Stimulated activated naive CD8-positive, alpha-beta T cell treated with anti-CD3 and anti-CD28 coated beads, Interleukin-15, Interleukin-2, amounts not matched to agents 100 U/mL and 50 U/mL, for 24 hours (primary cell): ENCODE measurements around the gene FAM110D.

Experiments used
- ATAC-seq: fragments of 150-1000 bp; cut with Tn5 transposase; one replicate; pipeline ENCODE4 v1.10.0; 2021
- DNase-seq: peaks from one replicate; pipeline ENCODE4 v3.0.0; 2021

The FAM110D gene

GRCh38 chr1:26189331-26189730 lies 30.5 kb downstream of the FAM110D start:
- DNase-seq (no peak), ATAC-seq (no peak)

GRCh38 chr1:26189751-26190275 lies 30.9 kb downstream of the FAM110D start:
- DNase-seq (no peak), ATAC-seq (no peak)

- DNase-seq (no peak), ATAC-seq (no peak)
These were observed 31.6 kb downstream of the FAM110D start, which contains the start of gene CATSPER4 for GRCh38 chr1:26190373-26190987. TSS of gene CATSPER4 (plus strand) at chr1:26190602. CDS start at chr1:26190628, 26 bp downstream.

DNA sequence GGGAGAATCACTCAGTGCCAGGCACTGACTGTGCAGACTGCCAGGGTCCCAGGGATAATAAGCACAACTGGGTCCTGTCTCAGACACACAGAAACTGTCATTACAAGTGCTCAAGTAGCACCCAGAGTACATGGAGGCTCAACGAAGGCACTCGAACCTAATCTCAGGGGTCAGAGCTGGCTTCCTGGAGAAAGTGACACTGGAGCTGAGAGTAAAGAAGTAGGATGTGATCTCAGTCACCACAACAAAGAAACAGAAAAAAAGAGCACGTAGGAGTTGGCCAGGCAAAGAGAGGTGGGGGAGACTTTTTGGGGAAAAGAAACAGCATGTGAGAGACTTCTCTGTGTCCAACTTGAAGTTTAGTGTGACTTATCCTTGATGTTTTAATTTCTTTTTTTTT lies 32.9 kb downstream of the FAM110D start:
- DNase-seq (peak; percentile 26), ATAC-seq (peak; percentile 66)

- DNase-seq (no peak), ATAC-seq (no peak)
These were observed 36.9 kb downstream of the FAM110D start for GRCh38 chr1:26195805-26196204.

DNA sequence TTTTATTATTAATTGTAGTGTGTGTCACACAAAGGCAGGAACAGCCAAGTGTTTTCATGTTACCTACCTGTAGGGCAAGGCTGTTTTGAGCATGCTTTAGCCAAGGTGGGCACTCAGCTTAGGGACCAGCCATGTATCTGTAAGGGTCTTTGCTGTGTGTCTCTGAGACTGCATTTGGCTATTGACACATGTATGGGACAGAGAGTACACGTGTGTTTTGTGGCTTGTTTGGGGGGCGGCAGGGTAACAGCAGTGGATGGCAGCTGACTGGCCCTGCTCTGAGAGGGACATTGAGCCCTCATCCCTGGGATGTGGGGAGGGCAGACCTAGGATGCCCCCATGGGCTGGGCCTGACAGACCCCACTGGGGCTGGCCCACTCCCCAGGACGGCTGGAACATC lies 38.4 kb downstream of the FAM110D start:
- ATAC-seq (no peak), DNase-seq (no peak)

DNA sequence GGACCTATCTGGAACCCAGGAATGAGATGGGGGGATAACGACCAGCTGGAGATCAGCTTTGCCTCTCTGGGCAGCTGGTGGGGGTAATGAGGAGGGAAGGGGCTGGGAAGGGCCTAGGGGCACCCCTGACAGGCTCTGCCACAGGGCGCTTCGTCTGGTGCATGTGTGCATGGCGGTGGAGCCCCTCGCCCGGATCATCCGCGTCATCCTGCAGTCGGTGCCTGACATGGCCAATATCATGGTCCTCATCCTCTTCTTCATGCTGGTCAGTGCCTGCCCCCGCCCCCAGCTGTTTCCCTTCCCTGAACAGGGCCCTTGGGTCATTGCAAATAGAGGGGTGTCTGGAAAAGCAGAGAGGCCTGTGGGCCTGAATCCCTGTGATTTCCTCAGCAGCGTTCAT lies 38.9 kb downstream of the FAM110D start:
- DNase-seq (no peak), ATAC-seq (no peak)

DNA sequence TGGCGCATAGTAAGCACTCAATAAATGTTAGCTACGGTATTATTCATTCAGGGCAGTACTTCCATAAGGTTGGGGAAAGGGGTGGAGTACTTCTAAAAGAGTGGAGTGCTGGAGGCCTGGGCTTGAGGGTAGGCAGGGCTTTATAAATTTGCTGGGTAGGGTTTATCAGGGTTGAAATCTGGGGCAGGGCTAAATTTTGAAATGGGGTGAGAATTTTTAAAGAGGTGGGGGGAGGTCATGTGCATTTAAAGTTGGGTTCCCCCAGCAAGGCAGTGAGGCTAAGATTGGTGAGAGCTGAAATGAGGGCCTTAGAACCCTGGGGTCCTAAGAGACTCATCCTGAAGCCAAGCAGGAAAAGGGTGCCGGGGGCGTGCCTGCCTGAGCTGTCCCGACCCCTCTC lies 41.5 kb downstream of the FAM110D start:
- ATAC-seq = no peak

GRCh38 chr1:26203642-26204318 lies 44.9 kb downstream of the FAM110D start:
- ATAC-seq (no peak), DNase-seq (no peak)

More for the DNA sequence above, 41.5 kb downstream of the FAM110D start:
- no peak for DNase-seq

GRCh38 chr1:26210147-26210870 lies 51.4 kb downstream of the FAM110D start:
- ATAC-seq = no peak
- DNase-seq = no peak

GRCh38 chr1:26212726-26213125 lies 53.8 kb downstream of the FAM110D start:
- DNase-seq (no peak), ATAC-seq (no peak)

DNA sequence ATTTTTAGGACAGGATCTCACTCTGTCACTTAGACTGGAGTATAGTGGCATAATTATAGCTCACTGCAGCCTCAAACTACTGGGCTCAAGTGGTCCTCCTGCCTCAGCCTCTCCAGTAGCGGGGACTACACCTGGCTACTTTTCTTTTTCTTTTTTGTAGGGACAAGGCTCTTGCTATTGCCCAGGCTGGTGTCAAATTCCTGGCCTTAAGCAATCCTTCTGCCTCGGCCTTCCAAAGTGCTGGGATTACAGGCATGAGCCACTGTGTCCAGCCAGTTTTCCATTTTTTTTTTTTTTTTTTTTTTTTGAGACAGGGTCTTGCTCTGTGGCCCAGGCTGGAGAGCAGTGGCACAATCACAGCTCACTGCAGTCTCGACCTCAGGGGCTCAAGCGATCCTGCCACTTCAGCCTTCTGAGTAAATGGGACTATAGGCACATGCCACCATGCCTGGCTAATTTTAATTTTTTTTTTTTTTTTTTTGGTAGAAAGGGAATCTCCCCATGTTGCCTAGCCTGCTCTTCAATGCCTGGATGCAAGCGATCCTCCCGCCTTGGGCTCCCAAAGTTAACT lies 54.5 kb downstream of the FAM110D start:
- ATAC-seq = no peak
- no peak for DNase-seq
